Neural cell (in vitro differentiated cells): ENCODE results near the gene RSPH9. TPM values are rescaled to one million over a fixed set of nuclear protein-coding genes. Genes with fewer than 3 reads are reported as not detected.

Experiments used
- H2AFZ ChIP-seq: fragments of 200-600, 300-800 bp; sonication (generic), shearing (Covaris generic); 2 replicates; pipeline ENCODE4 v1.6.0; 2014; ENCODE audit warnings: low read depth, mild to moderate bottlenecking, antibody characterized with exemption, low read length, moderate library complexity
- H3F3A ChIP-seq: fragments of 200-600 bp; shearing (Covaris generic); 2 replicates; pipeline ENCODE4 v1.6.1; 2016; ENCODE audit warnings: mild to moderate bottlenecking, moderate library complexity, mixed read lengths, antibody characterized with exemption, low read length; ENCODE audit not compliant: insufficient read depth, poor library complexity, severe bottlenecking
- H3K27ac ChIP-seq: fragments of 200-600, 300-800 bp; sonication (generic), shearing (Covaris generic); 2 replicates; pipeline ENCODE4 v1.5.1; 2014; ENCODE audit warnings: mild to moderate bottlenecking, low read length, moderate library complexity
- H3K27me3 ChIP-seq: fragments of 300-800, 200-600 bp; sonication (generic), shearing (Covaris generic); 2 replicates; pipeline ENCODE4 v1.6.0; 2014; ENCODE audit warnings: mild to moderate bottlenecking, low read depth, low read length, moderate library complexity; ENCODE audit not compliant: insufficient read depth
- H3K36me3 ChIP-seq: fragments of 300-800, 200-600 bp; sonication (generic), shearing (Covaris generic); 2 replicates; pipeline ENCODE4 v1.5.1; 2014; ENCODE audit warnings: mild to moderate bottlenecking, antibody characterized with exemption, low read length, moderate library complexity; ENCODE audit not compliant: insufficient read depth
- H3K4me2 ChIP-seq: fragments of 300-800, 200-600 bp; sonication (generic), shearing (Covaris generic); 2 replicates; pipeline ENCODE4 v1.6.0; 2014; ENCODE audit warnings: mild to moderate bottlenecking, low read length
- H3K4me3 ChIP-seq: fragments of 300-800, 200-600 bp; sonication (generic), shearing (Covaris generic); 2 replicates; pipeline ENCODE4 v1.5.1; 2014; ENCODE audit warnings: mild to moderate bottlenecking, low read length, moderate library complexity
- H3K79me2 ChIP-seq: fragments of 200-600 bp; shearing (Covaris generic); replicated peaks from 2 replicates; pipeline ENCODE4 v1.6.0; 2014; ENCODE audit warnings: mild to moderate bottlenecking, low read length, moderate library complexity; ENCODE audit not compliant: insufficient read depth
- H3K9ac ChIP-seq: fragments of 300-800, 200-600 bp; sonication (generic), shearing (Covaris generic); 2 replicates; pipeline ENCODE4 v1.6.1; 2016; ENCODE audit warnings: mild to moderate bottlenecking, low read length, mixed read lengths
- H3K9me2 ChIP-seq: fragments of 200-600 bp; shearing (Covaris generic); 2 replicates; pipeline ENCODE4 v1.6.1; 2016; ENCODE audit warnings: mild to moderate bottlenecking, low read length, mixed read lengths; ENCODE audit not compliant: insufficient read depth
- H3K9me3 ChIP-seq: fragments of 200-600, 300-800 bp; sonication (generic), shearing (Covaris generic); 2 replicates; pipeline ENCODE4 v1.6.1; 2016; ENCODE audit warnings: mild to moderate bottlenecking, mixed run types, low read length, moderate library complexity, mixed read lengths
- H4K20me1 ChIP-seq: fragments of 200-600 bp; shearing (Covaris generic); 2 replicates; pipeline ENCODE4 v1.6.1; 2016; ENCODE audit warnings: mild to moderate bottlenecking, mixed run types; ENCODE audit not compliant: insufficient read depth
- EP300 ChIP-seq: fragments of 450-650 bp; conservative IDR thresholded peaks from 2 replicates; pipeline ENCODE4 v1.6.1; 2014; ENCODE audit warnings: antibody characterized with exemption, mild to moderate bottlenecking, moderate library complexity; ENCODE audit not compliant: poor library complexity, severe bottlenecking
- EZH2 ChIP-seq: fragments of 200-600, 300-800 bp; shearing (Covaris generic), sonication (generic); IDR thresholded peaks from 2 replicates; pipeline ENCODE4 v1.6.1; 2014; ENCODE audit warnings: antibody characterized with exemption, low read length, borderline replicate concordance, mild to moderate bottlenecking; ENCODE audit not compliant: insufficient read depth, poor library complexity, severe bottlenecking
- MXI1 ChIP-seq: fragments of 450-650 bp; conservative IDR thresholded peaks from 2 replicates; pipeline ENCODE4 v1.6.1; 2014; ENCODE audit warnings: antibody characterized with exemption, mild to moderate bottlenecking; ENCODE audit not compliant: poor library complexity, severe bottlenecking
- POLR2AphosphoS5 ChIP-seq: IDR thresholded peaks from 2 replicates; pipeline ENCODE4 v1.6.1; 2012
- RAD21 ChIP-seq: fragments of 450-650 bp; conservative IDR thresholded peaks from 2 replicates; pipeline ENCODE4 v1.6.1; 2014; ENCODE audit warnings: antibody characterized with exemption, mild to moderate bottlenecking, moderate library complexity
- SMC3 ChIP-seq: fragments of 450-650 bp; conservative IDR thresholded peaks from 2 replicates; pipeline ENCODE4 v1.6.1; 2014; ENCODE audit warnings: antibody characterized with exemption, mild to moderate bottlenecking, moderate library complexity; ENCODE audit not compliant: poor library complexity
- TAF1 ChIP-seq: IDR thresholded peaks from 2 replicates; pipeline ENCODE4 v1.6.1; 2012; ENCODE audit warnings: low read depth
- polyA plus RNA-seq: library from polyadenylated mRNA; depleted of rRNA; stranded (reverse); fragments of >200 nt; gene quantifications from 2 replicates; pipeline ENCODE4 v1.2.3, GENCODE V29; 2014
- TF ChIP-seq, protein P1 (sequence below): IDR thresholded peaks from 2 replicates; pipeline ENCODE4 v1.6.1; 2012; ENCODE audit warnings: borderline replicate concordance
- TF ChIP-seq, protein P2 (sequence below): fragments of 450-650 bp; IDR thresholded peaks from 2 replicates; pipeline ENCODE4 v1.5.1; 2014; ENCODE audit warnings: antibody characterized with exemption, mild to moderate bottlenecking, moderate library complexity; ENCODE audit not compliant: poor library complexity, severe bottlenecking

Gene RSPH9
- polyA plus RNA-seq, 1 donor from 2014 or later, result 0.88 TPM

DNA sequence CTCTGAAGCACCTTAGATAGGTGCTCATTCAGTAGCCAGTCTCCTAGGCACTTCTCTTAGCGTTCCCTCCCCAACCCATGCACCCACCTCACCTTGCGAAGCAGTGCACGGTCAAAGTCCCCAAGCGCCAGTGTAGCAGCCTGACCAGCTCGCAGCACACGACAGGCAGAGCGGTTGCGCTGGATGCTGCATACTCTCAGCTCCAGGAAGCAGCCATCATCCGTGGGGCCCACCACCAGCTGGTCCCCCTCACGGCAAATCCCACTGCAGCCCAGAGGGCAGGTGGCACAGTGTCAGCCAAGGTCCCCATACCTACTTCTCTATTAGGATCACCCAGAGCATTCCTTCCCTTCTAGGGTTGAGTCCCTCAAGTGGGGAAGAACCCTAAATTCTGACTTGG is 22.3 kb upstream of the RSPH9 start:
- no peak overlapping the region for H3K27ac ChIP-seq
- H3K9ac ChIP-seq, result no peak overlapping the region
- no peaks in the 10 kb centered on the region for H3K36me3 ChIP-seq
- H3K4me3 ChIP-seq, result no peak overlapping the region
- no peak overlapping the region for H3K4me2 ChIP-seq
- H3F3A ChIP-seq, result no peaks in the 10 kb centered on the region
- no peaks in the 10 kb centered on the region for H4K20me1 ChIP-seq
- no peaks in the 10 kb centered on the region for H3K9me3 ChIP-seq
- H2AFZ ChIP-seq, result no peak overlapping the region
- no peaks in the 10 kb centered on the region for H3K79me2 ChIP-seq
- no peaks in the 10 kb centered on the region for H3K27me3 ChIP-seq
- no peaks in the 10 kb centered on the region for H3K9me2 ChIP-seq
- TF ChIP-seq, protein P1, sequence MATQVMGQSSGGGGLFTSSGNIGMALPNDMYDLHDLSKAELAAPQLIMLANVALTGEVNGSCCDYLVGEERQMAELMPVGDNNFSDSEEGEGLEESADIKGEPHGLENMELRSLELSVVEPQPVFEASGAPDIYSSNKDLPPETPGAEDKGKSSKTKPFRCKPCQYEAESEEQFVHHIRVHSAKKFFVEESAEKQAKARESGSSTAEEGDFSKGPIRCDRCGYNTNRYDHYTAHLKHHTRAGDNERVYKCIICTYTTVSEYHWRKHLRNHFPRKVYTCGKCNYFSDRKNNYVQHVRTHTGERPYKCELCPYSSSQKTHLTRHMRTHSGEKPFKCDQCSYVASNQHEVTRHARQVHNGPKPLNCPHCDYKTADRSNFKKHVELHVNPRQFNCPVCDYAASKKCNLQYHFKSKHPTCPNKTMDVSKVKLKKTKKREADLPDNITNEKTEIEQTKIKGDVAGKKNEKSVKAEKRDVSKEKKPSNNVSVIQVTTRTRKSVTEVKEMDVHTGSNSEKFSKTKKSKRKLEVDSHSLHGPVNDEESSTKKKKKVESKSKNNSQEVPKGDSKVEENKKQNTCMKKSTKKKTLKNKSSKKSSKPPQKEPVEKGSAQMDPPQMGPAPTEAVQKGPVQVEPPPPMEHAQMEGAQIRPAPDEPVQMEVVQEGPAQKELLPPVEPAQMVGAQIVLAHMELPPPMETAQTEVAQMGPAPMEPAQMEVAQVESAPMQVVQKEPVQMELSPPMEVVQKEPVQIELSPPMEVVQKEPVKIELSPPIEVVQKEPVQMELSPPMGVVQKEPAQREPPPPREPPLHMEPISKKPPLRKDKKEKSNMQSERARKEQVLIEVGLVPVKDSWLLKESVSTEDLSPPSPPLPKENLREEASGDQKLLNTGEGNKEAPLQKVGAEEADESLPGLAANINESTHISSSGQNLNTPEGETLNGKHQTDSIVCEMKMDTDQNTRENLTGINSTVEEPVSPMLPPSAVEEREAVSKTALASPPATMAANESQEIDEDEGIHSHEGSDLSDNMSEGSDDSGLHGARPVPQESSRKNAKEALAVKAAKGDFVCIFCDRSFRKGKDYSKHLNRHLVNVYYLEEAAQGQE, result no peak
- TF ChIP-seq MXI1, result no peak
- TF ChIP-seq EP300, result no peak
- no peak for TF ChIP-seq TAF1
- TF ChIP-seq, protein P2, sequence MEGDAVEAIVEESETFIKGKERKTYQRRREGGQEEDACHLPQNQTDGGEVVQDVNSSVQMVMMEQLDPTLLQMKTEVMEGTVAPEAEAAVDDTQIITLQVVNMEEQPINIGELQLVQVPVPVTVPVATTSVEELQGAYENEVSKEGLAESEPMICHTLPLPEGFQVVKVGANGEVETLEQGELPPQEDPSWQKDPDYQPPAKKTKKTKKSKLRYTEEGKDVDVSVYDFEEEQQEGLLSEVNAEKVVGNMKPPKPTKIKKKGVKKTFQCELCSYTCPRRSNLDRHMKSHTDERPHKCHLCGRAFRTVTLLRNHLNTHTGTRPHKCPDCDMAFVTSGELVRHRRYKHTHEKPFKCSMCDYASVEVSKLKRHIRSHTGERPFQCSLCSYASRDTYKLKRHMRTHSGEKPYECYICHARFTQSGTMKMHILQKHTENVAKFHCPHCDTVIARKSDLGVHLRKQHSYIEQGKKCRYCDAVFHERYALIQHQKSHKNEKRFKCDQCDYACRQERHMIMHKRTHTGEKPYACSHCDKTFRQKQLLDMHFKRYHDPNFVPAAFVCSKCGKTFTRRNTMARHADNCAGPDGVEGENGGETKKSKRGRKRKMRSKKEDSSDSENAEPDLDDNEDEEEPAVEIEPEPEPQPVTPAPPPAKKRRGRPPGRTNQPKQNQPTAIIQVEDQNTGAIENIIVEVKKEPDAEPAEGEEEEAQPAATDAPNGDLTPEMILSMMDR, result no peak
- no peak for TF ChIP-seq POLR2AphosphoS5
- TF ChIP-seq EZH2, result no peak
- no peak for TF ChIP-seq RAD21
- no peak for TF ChIP-seq SMC3

DNA sequence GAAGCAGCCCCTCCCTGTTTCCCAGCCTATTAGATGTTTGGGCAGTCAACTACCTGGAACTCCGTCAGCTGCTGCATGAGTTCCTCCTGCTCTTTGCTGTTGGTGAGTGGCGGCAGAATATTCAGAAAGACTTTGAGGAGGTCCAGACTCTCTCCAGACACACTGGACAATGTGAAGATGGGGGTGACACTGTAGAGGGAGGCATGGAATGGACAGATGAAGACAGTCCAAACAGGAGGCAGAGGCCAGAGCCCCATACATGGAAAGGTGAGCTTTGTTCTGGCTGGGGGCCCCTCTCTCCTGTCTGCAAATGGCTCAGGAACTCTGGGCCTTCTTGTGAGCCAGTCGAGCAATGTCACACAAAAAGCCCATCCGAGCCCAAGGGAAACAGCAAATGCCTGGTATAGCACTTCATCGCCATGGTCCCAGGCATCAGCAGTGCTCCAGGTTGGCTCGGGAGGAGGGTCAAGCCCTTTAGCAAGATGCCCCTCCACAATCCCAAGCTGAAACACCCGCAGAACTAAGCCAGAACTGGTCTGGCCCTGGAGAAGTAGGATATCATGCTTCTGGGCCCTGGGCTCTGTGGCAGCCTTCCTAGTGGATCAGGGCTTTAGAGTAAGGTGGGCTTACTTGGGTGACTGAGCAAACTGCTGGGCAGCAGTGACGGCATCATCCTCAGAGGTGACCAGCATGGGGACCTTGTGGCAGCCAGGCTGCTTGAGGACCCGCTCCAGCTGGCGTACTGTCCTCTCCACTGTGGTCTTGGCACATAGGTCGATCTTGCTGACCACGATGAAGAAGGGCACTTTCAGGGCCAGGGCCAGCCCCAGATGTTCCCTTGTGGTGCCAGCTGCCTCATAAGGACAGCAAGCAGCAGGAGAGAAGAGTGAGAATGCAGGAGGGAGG is 20.7 kb upstream of the RSPH9 start:
- H3K36me3 ChIP-seq, result no peaks in the 10 kb centered on the region
- no peak overlapping the region for H2AFZ ChIP-seq
- no peaks in the 10 kb centered on the region for H4K20me1 ChIP-seq
- H3K9ac ChIP-seq, result no peak overlapping the region
- H3K27ac ChIP-seq, result no peak overlapping the region
- H3K79me2 ChIP-seq, result peaks cover 9% of the 10 kb centered on the region
- H3K27me3 ChIP-seq, result no peaks in the 10 kb centered on the region
- TF ChIP-seq RAD21, result no peak
- no peak overlapping the region for H3K4me3 ChIP-seq
- H3K4me2 ChIP-seq, result no peak overlapping the region
- no peaks in the 10 kb centered on the region for H3F3A ChIP-seq
- H3K9me3 ChIP-seq, result no peaks in the 10 kb centered on the region
- no peaks in the 10 kb centered on the region for H3K9me2 ChIP-seq
